Activated CD4-positive, alpha-beta T cell treated with anti-CD3 and anti-CD28 coated beads, Interleukin-2, Interleukin-6, amounts not matched to agents 100 ng/mL and 50 ng/mL, durations not matched to agents 16 hours and 8 hours (primary cell): ENCODE results near the gene PRKCA.

Source experiments
- DNase-seq: peaks from one replicate; pipeline ENCODE4 v3.0.0-alpha.2; 2020

Gene PRKCA

GRCh38 chr17:66667090-66667489 lies 364.7 kb downstream of the PRKCA start:
- no peak for DNase-seq

DNA sequence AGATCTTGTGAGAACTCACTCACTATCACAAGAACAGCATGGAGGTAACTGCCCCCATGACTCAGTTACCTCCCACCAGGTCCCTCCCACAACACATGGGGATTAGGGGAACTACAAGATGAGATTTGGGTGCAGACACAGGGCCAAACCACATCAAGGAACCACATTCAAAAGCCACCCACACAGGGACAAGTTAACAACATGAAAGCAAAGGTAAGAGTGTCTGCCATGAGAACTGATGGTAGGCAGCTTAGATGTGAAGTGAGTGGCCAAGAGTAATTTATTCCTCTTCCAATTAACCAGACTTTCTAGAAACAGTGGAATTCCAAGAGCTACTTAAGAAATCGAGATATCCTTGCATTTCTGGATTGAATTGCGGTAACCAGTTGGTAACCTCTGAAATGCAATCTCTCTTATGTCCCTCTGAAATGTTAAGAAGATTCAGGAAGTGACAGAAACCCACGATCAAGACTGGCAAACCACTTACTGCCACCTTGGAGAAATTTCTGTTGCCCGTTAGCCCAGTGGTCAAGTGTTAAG lies 365.1 kb downstream of the PRKCA start:
- peak; percentile 60 for DNase-seq

DNA sequence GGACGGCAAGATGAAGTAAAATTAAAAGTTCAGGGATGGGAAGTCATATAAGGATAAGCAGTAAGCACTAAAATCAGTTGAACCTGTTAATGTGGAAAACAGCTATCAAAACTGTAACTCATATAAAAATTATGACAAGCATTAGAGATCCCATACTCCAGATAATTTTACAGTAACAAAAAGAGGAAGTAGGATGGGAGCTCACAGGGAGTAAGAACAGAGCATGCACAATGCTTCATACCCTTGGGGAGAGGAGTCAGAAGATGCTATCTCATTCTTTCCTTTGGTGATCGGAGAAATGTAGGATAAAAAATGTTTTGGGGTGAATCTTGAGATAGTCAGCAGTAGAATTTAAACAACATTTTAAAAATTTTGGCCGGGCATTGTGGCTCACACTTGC lies 367.8 kb downstream of the PRKCA start:
- no peak for DNase-seq

DNA sequence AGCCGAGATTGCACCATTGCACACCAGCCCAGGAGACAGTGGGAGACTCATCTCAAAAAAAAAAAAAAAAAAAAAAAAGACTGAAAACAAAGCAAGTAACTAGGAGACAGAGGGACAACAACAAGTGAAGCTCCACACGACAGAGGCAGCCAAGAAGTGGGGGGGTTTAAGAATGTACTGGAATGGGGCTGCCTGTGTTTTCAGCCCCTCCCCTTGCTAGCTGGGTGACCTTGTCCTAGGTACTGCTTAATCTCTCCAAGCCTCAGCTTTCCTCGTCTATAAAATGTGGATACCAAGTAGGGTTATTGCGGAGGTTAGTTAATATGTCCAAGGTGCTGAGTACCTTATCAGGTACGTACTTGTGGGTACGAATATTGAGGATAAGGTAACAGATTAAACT lies 368.7 kb downstream of the PRKCA start:
- DNase-seq, result no peak

- peak; percentile 55 for DNase-seq
Observed at GRCh38 chr17:66673668-66674276, 371.4 kb downstream of the PRKCA start.

GRCh38 chr17:66675273-66675990 lies 373.0 kb downstream of the PRKCA start:
- no peak for DNase-seq

DNA sequence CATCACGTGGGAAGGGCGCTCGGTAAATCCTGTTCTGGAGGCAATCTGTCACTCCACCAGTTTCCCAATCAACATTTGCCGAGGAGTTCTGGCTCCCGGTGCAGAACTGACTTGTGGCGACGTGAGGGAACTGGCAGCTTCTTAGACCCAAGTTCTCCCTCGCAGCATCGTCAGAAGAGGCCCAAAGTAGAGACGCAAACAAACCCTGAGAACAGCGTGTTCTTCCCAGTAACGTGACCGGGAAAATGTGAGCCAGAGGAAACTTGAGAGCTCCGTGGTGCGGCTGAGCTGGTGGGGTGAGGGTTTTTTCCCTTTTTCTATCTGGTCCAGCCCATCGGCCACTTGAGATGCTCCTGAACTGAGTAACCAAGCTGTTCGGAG lies 373.6 kb downstream of the PRKCA start:
- no peak for DNase-seq

DNA sequence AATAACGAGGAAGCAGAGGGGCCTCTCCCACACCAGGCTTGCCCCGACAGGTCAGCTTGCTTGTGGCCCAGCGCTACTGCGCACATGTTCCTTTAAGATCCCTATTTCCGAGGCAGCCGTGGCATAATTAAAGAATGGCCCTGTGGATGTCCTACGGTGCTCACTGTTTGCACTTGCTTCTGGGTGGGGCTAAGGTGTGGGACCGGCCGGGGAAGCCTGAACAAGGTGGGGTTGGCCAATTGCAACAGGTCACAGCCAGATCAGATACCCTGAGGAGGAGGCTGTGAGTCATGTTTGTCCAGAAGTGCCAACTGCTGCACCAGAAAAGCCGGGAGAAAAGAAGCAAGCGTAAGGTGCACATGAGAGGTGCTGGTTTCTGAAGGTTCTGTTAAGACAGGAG lies 374.0 kb downstream of the PRKCA start:
- DNase-seq, result no peak

DNA sequence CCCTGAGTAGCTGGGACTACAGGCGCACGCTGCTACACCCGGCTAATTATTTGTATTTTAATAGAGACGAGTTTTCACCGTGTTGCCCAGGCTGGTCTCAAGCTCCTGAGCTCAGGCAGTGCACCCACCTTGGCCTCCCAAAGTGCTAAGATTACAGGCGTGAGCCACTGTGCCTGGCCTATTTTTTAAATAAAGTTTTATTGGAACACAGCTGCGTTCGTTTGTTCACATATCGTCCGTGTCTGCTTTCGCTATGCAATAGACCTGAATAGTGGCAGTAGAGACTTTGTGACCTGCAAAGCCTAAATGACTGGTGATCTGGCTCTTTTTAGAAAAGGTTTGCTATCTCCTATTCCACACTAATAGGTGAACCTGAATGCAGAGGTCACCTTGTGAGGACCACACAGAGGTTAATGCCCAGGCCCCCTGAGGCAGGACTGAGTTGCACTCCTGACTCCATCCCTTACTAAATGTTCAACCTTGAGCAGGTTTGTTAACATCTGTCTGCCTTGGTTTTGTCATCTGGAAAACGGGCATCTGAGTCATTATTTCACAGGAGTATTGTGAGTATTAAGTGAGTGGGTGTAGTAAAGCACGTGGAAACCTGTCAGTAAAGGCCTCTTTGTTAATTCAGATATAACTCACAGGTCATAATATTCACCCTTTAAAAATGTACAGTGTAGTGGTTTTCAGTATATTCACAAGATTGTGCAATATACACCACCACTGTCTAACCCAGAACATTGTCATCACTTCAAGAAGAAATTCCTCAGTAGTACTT lies 375.0 kb downstream of the PRKCA start:
- DNase-seq, result peak; percentile 43

GRCh38 chr17:66678061-66678460 lies 375.6 kb downstream of the PRKCA start:
- DNase-seq, result no peak

GRCh38 chr17:66678827-66679226 lies 376.4 kb downstream of the PRKCA start:
- peak; percentile 20 for DNase-seq

DNA sequence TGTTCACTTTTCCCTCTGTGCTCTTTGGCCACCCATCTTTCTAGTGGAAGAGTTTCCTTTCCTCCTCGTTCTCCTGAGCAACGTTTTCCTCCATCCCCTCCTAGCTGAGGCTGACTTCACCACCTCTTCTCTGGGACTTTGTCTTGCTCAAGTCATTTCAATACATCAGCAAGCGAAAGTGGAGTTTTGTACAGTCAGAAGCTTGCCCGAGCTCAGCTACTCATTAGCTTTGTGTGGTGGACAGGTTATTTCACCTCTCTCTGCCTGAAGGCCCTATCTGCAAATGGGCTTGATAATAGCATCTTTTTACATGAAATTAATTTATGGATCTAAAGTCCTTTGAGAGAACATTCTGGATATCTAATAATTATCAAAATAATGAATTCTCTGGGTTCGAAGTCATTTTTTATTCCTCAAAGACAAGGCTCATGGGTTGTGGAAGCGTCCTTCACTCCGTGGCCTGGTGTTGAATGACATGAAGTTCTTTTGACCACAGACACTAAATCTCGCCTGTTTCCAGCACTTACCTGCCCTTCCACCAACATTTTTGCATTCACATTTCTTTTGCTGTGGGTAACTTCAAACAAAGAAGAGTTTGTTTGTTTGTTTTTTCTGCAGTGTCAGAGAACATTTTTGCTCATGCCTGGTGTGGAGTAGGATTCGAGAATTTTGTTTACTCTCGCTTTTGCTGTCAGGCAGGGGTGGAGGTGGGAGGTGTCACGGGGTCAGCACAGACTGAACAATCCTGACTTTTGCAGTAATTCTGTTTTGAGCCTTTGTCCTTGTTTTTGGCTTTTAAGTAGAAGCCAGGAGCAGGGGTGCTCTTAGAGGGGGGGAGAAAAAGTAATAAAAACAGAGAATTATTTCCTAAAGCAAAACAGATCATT lies 377.5 kb downstream of the PRKCA start:
- DNase-seq, result no peak

- DNase-seq, result no peak
Observed at GRCh38 chr17:66682283-66682682, 379.9 kb downstream of the PRKCA start.

DNA sequence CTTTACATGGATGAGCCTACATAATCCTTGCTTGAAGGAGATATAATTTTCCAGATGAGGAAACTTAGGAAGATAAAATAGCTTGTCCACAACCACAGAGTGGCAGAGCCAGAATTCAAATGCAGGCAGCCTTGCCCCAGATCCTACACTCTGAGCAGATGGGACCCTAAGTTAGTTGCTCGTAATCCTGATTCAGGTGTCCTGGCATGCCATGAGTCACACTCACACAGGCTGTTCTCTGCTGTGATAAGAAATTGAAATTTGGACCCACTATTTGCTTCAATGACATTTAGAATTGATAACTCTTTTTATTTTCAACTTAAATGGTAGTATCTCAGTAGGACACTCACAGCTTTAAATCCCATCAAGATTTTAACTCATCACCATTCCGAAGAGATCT lies 381.8 kb downstream of the PRKCA start:
- no peak for DNase-seq

GRCh38 chr17:66684731-66685130 lies 382.3 kb downstream of the PRKCA start:
- no peak for DNase-seq

DNA sequence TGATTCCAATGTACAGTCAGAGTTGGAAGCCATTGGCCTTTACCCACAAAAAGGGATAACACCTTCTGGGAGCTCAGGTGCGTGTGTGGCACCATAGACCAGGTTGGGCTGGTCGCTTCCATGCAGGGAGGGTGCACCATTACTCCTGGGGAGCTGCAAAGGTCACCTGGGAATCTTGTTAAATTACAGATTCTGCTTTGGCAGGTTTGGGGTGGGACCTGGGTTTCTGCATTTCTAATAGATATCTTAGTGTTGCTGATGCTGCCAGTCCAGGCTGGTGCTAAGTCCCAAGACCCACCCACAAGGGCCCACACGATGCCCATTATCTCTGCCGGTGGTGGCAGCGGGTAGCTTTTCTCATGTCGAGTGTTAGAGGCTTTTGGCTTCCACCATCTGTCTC lies 384.2 kb downstream of the PRKCA start:
- DNase-seq, result no peak

- DNase-seq, result no peak
Observed at GRCh38 chr17:66687570-66688284, 385.3 kb downstream of the PRKCA start.

DNA sequence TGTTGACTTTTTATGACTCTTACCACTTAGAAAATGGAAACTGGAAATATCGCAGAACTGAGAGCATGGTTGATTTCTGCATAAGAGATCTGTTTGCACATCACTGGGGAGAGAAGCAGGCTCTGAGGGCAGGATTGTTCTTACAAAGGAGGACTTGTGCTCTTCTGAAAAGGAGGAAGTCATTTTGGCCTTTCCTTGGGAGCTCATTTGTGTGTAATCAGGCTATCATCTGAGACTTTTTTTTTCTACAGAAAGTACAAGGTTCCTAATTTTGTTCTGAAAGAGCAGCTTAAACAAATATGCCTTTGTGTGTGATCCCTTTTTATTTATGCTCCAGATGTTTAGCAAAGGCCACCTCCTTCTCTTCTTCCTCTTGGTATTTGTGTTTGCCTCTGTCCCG lies 386.8 kb downstream of the PRKCA start:
- DNase-seq, result no peak

- DNase-seq, result no peak
Observed at GRCh38 chr17:66690166-66690565, 387.8 kb downstream of the PRKCA start.

DNA sequence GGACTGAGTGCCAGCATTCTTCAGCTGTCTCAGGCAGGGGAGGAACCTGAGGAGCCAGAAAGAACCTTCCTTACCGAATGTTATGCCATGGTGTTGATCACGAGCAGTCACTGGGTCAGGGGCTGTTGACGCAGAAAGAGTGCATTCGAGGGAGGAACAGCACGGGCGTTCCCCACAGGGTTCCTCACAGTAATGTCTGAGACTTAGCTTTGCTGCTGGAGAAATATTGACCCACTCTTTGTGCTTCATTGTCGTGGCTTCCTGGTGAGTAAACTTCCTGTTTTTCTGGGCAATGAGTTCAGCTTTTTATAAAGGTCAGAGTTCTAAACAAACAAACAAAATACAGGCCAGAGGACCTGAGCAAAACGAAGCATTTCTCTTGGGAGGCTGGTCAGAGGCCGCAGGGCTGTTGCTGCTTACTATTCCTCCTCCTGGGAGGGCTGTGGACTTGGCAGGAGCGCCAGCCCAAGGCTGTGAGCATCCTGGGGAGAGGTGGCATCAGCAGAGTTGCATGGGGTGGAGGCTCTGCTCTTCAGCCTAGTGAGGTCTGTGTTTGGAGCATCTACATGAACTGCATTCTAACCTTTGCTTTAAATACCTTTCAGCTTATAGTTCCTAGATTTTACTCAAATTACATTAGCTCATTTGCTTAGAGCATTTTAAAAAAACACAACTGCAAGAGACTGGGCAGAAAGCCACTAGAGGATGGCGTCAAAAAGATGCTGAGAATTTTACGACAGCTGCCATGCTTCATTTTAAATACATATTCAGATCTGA lies 389.4 kb downstream of the PRKCA start:
- DNase-seq, result no peak

- no peak for DNase-seq
Observed at GRCh38 chr17:66692421-66692690, 389.9 kb downstream of the PRKCA start.

- DNase-seq, result no peak
Observed at GRCh38 chr17:66695098-66695497, 392.7 kb downstream of the PRKCA start.
